ENCODE measurements around the gene SLC16A10.

Gene SLC16A10

GRCh38 chr6:111265842-111266241 lies 178.5 kb downstream of the SLC16A10 start:
- DNase-seq = no peak

GRCh38 chr6:111266276-111266675 lies 179.0 kb downstream of the SLC16A10 start:
- no peak for DNase-seq

- no peak for DNase-seq
These were observed 180.5 kb downstream of the SLC16A10 start for GRCh38 chr6:111267764-111268333.

DNA sequence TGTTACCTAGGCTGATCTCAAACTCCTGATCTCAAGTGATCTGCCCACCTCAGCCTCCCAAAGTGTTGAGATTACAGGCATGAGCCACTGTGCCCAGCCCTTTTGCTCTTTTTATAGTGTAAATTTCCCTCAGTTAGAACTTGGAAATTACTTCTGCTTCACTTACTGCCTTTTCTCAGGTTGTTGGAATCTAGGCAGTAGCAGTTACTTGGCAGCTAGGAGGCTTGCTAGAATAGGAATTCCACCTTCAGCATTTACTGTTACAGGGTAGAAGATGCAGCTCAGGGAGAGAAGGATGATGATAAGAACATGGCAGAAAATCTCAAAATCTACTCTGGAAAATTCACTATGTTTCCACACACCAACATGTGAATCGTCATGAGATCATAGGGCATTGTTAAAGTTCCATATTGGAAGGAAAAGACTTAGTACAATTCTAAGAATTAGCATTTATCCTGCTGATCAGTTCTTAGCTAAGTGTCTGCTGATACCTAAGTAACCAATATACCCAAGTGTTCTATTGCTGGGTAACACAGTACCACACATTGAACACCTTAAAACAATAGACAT lies 182.2 kb downstream of the SLC16A10 start:
- DNase-seq = no peak

DNA sequence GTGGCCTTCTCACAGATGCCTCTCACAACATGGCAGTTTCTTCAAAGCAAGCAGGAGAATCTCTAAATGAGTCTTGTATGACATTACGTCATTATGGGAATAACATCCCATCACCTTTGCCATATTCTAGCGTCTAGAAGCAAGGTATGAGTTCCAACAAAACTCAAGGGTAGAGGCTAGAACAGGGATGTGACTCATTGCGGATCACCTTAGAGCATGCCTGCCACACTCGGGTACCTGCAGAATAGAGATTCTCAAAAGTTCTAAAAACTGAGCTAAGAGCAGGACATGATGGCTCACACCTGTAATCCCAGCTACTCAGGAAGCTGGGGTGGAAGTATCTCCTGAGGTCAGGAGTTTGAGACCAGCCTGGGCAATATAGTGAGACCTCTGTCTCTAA lies 182.8 kb downstream of the SLC16A10 start:
- DNase-seq = no peak

- no peak for DNase-seq
These were observed 187.4 kb downstream of the SLC16A10 start for GRCh38 chr6:111274593-111275217.

DNA sequence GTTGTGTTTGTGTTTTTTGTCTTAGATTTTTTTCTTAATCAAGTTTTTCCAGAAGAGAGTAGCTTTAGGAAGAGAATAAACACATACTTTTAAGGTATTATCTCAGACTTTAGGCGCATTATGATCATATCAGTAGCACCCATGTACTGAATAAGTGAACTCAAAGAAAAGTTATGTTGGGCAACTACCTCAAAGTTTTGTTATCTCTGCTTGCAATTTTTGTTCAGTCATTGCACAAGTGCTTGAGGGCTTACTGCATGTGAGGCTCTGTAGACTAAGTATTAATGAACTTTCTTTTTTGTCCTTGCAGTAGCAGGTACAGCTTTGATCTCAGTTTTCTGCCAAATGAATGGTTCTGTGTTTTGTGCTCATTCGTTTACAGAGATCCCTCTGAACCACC lies 189.0 kb downstream of the SLC16A10 start:
- no peak for DNase-seq

DNA sequence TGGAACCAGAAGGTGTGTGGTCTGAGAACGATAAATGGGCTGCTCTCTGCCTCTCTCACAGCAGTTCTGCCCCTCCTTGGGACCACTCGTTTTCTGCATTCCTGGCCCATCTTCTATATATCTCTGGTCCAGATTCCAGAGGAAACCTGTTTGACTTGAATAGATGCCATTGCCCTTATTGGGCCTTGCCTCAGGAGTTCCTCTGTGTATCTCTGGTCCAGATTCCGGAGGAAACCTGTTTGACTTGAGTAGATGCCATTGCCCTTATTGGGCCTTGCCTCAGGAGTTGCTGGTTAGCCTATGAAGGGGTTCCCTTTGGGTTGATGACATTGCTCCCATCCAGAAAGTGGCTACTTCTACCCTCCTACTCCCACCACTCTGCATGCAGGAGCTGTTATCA lies 189.4 kb downstream of the SLC16A10 start:
- no peak for DNase-seq

- DNase-seq = no peak
These were observed 190.5 kb downstream of the SLC16A10 start for GRCh38 chr6:111277819-111278218.

DNA sequence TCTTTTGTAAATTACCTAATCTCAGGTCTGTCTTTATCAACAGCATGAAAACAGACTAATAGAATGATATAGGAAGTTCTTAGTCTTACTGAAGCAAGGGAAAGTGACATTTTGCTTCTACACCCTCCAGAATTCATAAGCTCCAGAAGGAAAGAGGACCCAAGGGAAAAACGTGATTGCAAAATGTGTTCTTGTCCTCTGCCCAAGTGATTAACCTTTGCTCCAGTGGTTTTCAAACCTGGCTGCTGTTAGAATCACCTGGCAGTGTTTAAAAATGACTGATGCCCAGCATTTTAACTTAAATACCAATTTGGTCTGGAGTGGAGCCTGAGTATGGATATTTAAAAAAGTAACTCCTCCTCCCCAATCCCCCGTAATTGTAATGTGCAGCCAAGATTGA lies 191.4 kb downstream of the SLC16A10 start:
- no peak for DNase-seq

- DNase-seq = no peak
These were observed 193.2 kb downstream of the SLC16A10 start for GRCh38 chr6:111280445-111280955.
